Measurements from ENCODE around the gene POF1B.
A peak's percentile ranks its signal among the peaks of the same experiment; 100 is the strongest.
"Not testable (repeated sequence)": the region's sequence is repeated elsewhere in the genome, so short reads cannot be mapped to it uniquely, and the experiment has no call there.

POF1B gene, protein sequence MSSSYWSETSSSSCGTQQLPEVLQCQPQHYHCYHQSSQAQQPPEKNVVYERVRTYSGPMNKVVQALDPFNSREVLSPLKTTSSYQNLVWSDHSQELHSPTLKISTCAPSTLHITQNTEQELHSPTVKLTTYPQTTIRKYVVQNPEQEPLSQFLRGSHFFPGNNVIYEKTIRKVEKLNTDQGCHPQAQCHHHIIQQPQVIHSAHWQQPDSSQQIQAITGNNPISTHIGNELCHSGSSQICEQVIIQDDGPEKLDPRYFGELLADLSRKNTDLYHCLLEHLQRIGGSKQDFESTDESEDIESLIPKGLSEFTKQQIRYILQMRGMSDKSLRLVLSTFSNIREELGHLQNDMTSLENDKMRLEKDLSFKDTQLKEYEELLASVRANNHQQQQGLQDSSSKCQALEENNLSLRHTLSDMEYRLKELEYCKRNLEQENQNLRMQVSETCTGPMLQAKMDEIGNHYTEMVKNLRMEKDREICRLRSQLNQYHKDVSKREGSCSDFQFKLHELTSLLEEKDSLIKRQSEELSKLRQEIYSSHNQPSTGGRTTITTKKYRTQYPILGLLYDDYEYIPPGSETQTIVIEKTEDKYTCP

DNA sequence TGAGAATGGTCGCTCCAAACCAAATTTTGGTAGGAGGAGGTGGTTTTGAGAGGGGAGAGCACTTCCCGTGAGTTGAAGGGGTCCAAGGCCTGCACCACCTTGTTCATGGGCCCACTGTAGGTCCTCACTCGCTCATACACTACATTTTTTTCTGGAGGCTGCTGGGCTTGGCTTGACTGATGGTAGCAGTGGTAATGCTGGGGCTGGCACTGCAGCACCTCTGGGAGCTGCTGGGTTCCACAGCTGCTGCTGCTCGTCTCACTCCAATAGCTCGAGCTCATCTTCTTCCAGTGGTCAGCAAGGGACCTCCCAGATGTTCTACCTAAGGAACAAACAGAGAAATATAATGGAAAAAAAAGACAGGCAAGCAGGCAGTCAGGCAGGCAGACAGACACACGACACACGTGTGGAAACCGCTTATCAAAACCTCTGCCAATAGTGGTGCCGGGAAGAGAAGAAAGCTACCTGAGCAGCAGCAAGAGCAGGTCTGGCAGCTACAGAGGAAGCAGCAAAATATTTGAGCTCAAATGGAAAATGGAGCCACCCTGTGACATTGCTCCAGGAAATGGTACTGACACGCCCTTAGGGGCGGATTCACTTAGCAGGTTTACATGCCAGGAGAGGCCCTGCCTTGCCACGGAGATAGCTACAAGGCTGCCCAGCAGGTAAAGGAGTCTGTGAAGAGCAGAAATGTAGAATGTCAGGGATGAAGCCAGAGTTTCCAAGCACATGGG is at the start of gene POF1B:
Gene POF1B, minus strand, starts transcription at position 492 of the 734 bp plus-strand sequence. Its CDS starts 211 bp downstream, at position 281.
- no peak for DNase-seq (ENCODE audit: low spot score)

- DNase-seq (ENCODE audit: low spot score) = no peak
These were observed 49.6 kb upstream of the POF1B start for GRCh38 chrX:85429066-85429465.

GRCh38 chrX:85419293-85419692 is 39.8 kb upstream of the POF1B start:
- DNase-seq (ENCODE audit: low spot score) = no peak

DNA sequence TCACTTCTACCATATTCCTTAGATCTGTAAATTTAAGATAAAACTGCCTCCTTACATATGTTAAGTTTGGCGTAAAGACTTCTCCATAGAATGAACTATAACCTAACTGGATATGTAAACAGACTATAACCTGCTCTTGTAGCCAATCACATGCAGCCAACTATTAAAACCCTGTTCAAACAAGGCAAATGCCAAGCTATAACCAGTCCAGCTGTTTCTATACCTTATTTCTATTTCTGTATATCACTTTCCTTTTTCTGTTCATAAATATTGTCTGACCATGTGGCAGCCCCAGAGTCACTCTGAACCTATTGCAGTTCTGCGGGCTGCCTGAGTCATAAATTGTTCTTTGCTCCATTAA is 12.4 kb upstream of the POF1B start:
- no peak for DNase-seq (ENCODE audit: low spot score)

GRCh38 chrX:85391185-85391877 is 11.9 kb upstream of the POF1B start:
- no peak for DNase-seq (ENCODE audit: low spot score)

- no peak for DNase-seq (ENCODE audit: low spot score)
These were observed 2.1 kb upstream of the POF1B start for GRCh38 chrX:85381602-85382001.

- no peak for DNase-seq (ENCODE audit: low spot score)
These were observed 1.0 kb downstream of the POF1B start for GRCh38 chrX:85378461-85378860.

- DNase-seq (ENCODE audit: low spot score) = no peak
These were observed 4.1 kb downstream of the POF1B start for GRCh38 chrX:85375333-85375738.

GRCh38 chrX:85365370-85365995 is 14.0 kb downstream of the POF1B start:
- DNase-seq (ENCODE audit: low spot score) = no peak

DNA sequence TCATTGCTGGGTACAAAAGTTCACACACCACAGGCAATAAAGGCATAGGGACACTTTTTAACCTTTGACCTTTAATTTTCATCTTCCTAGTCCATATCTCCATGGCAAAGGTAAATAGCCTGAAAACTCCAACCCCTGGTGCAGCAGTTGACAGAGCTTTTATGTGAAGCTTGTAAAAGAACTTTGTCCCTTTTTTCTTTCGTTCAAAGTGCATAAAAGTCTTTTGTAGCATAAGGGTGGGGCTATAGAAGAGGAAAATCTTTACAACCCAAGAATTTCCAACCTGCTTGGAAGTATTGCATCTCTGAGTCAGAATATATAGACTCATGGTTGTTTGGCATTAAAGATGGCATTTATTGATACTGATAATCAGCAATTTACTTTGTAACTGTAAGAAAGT is 20.4 kb downstream of the POF1B start:
- no peak for DNase-seq (ENCODE audit: low spot score)

GRCh38 chrX:85345523-85345922 is 33.9 kb downstream of the POF1B start:
- no peak for DNase-seq (ENCODE audit: low spot score)

DNA sequence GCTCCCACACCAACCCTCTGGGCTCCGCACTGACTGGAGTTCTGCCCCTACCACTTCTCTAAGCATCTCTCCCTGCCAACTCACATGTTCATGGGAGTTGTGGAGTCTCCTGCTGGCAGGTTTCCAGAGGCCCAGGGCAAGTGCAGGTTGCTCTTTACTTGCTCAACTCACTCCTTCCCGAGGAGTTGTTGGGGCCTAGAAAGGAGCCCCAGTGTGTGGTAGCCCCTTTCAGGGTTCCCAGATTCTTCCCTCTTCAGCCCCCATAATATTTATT is 52.5 kb downstream of the POF1B start:
- DNase-seq (ENCODE audit: low spot score) = no peak

GRCh38 chrX:85326234-85327059 is 53.0 kb downstream of the POF1B start:
- DNase-seq (ENCODE audit: low spot score) = no peak

- not testable (repeated sequence) for DNase-seq (ENCODE audit: low spot score)
These were observed 68.1 kb downstream of the POF1B start for GRCh38 chrX:85311348-85311747.

DNA sequence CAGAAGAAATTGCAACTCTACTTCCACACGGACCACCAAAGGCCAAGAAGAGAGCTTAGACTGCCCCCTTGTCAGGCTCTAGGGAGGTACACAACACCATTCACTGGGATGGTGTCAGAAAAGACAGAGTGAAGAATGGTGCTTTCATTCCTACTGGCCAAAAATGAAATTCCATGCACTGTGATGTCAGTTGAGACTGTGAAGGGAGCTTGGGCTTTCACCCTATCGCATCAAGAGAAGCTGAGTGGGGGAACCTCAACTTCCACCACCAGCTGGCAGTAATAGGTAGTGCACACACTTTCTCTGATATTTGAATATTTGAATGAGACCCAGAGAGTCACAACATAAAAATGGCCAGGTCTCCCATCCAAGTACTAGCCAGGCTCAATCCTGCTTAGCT is 69.7 kb downstream of the POF1B start:
- DNase-seq (ENCODE audit: low spot score) = no peak

DNA sequence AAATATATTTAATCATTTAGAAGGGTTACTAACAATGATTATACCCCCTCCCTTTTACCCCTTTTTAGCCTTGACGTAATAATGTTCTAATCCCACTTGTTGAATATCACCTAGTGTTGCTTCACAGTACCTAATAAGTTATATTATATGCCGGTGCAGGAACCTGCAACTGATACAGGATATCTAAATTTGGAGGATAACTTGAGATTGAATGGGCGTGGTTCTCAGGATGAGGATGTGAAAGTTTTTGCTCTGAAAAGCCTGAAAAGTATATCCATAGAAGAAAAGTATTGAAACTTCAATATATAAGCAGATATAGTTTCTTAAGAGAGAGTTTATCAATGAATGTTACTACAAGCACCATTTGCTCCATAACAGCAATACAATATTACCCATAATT is 75.9 kb downstream of the POF1B start:
- DNase-seq (ENCODE audit: low spot score) = no peak

GRCh38 chrX:85288992-85289723 is 90.3 kb downstream of the POF1B start:
- DNase-seq (ENCODE audit: low spot score) = no peak

GRCh38 chrX:85285286-85285685 is 94.2 kb downstream of the POF1B start:
- DNase-seq (ENCODE audit: low spot score) = not testable (repeated sequence)

- DNase-seq (ENCODE audit: low spot score) = peak; percentile 11
These were observed 134.8 kb downstream of the POF1B start for GRCh38 chrX:85244450-85245211.
